ENCODE measurements around the gene PACRG.
"Not testable (repeated sequence)": the region's sequence is repeated elsewhere in the genome, so short reads cannot be mapped to it uniquely, and the experiment has no call there.

Gene PACRG

DNA sequence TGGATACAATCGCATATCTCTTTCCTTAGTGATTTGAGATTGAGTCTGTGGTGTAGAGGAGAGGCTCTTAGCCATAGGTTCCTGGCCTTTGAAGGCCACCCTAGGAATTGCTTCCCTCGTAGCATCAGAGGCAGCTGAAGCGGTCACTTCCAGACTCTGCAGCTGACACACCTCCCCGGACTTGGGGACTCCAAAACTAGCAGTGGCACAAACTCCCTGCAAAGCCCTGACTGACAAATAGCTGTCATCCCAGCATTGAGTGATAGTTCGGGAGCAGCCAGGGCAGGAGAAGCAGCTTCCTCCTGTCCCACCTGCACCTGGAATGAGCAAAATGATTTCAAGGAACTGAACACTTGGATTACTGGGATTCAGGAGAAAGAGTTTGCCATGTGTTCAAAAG lies 586.2 kb downstream of the PACRG start:
- no peak for DNase-seq (ENCODE audit: low read depth)

DNA sequence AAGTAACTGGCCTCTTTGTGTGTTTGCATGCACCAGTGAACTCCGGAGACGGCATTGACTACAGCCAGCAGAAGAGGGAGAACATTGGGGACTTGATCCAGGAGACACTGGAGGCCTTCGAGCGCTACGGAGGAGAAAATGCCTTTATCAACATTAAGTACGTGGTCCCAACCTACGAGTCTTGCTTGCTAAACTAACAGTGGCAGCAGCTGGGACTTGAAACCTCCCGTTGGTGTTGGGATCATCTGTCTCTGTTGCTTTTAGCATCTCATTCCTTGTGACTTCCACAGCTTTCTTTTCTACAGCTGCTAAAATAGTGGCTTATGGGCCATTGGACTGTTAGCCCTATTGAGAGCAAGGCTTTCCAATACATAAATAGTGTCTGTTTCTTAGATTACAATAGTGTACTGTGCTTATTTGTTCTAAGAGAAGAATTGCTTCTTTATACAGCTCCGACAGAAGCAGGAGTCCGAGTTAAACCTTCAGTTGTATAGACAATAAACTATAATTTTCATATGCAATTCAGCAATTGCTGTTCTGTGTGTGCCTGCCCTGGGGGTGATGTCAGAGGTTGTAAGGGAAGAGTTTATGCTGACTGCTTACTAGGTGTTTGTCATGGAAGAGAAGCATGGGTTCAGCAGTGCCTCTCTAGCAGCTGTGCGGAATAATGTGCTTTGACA lies 587.2 kb downstream of the PACRG start:
- no peak for DNase-seq (ENCODE audit: low read depth)

DNA sequence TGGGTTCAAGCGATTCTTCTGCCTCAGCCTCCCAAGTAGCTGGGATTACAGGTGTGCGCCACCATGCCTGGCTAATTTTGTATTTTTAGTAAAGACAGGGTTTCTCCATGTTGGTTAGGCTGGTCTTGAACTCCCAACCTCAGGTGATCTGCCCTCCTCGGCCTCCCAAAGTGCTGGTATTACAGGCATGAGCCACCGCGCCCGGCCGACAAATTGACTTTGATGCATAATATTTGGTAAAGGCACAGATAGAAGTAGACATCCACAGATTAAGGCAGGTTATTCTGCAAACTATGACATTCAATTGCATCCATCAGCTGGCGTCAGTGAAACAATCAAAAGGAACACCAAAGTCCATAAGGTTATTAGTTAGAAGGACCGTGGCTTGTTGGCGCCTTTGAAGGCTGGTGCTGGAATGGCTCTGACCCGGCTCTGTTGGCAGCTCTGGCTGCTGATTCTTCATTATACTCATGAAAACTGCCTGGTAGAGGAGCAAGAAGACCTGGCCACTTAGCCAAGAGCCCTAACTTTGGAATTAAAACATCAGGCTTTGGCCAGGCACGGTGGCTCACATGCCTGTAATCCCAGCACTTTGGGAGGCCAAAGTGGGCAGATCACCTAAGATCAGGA lies 589.2 kb downstream of the PACRG start:
- DNase-seq (ENCODE audit: low read depth): not testable (repeated sequence)

DNA sequence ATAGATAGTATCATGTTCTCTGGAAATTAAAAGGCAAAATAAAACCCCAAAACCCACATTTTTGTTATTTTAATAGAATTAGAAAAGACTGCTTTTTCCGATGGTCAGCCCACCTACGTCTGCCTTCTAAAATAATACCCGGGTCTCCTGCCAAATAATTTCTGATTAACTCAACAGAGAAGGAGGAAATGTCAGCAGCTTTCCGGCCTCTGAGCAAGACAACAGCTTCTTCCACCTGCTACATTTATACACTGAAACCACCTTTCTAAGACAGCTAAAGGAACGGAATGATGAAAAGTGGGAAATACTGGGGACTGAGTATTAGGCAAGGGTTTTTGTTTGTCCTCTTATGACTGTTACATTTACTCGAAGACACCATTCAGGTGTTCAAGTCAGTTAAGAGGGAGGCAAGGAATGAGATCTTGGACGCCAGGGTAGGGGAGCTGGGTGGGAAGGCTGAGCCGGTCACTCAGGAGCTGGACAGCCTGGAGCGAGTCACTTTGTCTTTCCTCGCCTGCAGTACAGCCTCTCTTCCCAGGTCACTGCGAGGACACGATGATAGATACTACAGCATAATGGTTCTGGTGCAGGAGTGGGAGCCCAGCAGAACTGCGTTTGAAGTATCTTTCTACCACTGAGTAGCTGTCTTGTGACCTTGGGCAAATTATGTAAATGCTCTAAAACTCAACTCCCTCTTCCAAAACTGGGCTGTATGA lies 590.5 kb downstream of the PACRG start:
- no peak for DNase-seq (ENCODE audit: low read depth)

DNA sequence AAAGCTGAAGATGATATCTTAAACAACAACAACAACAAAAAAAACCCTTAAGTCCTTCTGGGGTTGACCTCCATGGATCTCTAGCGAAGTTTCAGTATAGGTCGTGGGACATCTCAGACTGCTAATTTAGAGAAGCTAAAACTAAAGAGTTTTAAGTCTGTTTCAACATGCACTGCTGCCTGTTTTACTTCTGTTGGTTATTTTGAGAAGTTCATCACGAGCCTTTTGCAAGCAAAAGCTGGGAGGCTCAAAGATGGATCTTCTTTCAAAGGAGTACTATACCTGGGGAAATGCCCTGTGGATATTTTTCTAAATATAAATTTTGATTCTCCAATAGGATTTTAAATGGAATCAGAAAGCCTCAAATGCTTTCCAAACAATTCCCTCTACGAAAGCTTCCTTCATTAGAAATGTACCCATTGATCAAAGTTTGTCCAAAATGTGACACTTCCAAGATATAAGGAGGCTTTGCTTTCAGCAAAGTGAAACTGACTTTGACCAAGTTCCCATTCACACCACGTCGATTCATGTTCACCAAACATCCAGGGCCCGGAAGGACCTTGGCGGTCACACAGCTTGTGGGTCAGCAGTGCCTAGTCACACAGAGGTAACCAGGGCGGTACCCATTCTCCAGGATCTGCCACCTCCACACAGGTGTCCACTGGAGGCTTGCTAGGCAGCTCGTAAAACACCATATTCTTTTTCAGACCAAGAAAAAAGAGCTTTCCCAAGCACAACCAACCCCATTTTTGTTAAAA lies 592.0 kb downstream of the PACRG start:
- DNase-seq (ENCODE audit: low read depth): no peak

DNA sequence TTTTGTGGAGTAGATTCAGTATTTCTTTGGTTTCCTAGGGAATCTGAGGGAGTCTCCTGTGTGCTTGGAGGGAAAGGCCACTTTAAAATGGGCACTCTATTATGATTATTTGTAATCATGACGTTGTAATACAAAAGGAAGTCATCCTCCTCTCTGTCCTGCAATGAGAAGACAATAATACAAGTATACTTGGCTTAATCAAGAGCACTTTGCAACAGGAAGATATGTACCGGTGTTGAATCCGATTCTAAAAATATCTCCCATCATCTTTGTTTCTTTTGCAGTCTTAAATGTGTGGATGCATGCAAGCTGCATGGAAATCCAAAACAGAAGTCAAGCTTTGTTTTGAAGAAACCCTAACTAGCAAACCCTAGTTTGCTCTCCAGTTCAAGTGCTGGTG lies 592.6 kb downstream of the PACRG start:
- DNase-seq (ENCODE audit: low read depth): no peak

DNA sequence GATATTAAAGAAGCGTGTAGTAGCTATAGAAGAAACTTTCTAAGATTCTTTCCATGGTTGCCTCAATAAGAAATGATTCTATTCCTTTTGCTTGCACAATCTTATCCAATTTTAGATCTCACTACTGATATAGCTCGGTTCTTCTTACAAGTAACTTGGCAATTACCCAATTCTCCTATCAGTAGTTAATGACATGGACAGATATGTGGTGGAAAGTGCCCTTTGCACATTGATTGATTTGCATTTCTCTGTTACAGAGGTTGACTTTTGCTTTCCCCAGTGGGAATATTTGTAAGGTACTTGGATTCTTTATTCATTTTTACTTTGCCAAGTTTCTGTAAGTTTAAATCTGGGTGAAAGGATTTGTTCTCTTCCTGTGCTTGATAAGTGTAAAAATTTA lies 593.0 kb downstream of the PACRG start:
- no peak for DNase-seq (ENCODE audit: low read depth)

DNA sequence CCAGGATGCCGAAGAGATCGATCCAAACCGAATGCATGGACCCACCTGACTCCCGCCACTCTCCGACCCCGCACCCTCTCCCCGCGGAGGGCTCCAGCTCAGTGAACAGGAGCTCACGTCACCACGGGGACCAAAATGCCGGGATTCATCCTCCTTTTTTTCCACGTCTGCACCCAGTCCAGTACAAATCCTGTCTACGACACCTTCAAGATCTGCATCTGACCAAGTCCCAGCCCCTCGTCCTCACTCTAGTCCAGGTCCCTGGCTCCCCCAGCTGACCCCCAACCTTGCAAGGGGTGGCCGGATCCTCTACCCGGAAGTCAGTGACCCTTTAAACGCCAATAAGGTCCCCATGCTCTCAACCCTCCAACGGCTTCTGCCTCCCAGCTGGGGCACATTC lies 593.9 kb downstream of the PACRG start:
- DNase-seq (ENCODE audit: low read depth): no peak

DNA sequence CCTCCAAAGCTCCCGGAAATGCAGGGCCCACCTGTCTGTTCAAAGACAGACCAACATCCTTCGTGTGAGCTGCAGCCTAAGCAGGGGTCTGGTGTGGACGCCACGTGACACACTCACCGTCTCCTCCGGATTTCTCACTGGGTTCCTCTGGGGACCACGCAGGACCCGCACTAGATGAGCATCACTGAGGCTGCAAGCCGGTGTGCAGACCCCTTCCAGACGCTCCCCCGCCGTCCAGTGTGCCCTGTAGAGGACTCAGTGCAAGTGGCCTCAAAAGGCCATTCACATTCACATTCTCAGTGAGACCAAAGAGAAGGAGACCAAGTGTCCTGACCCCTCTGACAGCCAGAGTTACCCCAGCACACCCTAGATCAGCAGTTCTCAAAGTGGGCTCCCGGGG lies 595.5 kb downstream of the PACRG start:
- DNase-seq (ENCODE audit: low read depth): no peak

DNA sequence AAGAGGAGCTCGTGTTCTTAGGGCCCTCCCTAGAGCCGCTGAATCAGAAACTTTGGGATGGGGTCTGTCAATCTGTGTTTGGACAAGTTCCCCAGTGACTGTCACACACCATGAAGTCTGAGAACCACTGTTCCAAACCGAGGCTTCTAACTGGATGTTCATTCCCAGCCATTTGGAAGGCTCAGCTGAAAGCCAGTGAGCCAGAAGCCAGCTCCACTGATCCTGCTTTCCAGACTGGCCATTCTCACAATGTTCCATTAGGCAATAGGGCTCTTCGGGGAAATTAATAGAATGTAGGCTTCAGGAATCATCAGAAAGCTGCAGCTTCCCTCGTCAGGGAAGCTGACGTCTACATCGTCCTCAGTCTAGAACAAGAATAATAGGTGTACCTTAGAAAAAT lies 595.9 kb downstream of the PACRG start:
- no peak for DNase-seq (ENCODE audit: low read depth)

DNA sequence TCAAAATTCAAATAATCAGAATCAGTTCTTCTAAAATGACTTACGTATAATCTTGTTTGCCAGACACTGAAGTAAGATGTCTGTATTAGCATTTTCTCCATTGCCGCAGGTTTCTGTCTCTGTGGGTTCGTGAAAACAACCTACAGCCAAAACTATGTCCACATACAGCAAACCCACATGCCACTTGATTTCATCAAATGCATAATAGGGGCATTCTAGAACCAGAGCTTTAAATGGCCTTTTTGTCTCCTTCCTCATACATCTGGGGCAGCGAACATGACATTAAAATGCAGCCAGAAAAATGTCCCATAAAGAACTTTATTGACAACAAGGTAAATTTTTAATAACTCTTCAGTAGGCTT lies 596.5 kb downstream of the PACRG start:
- DNase-seq (ENCODE audit: low read depth): no peak

DNA sequence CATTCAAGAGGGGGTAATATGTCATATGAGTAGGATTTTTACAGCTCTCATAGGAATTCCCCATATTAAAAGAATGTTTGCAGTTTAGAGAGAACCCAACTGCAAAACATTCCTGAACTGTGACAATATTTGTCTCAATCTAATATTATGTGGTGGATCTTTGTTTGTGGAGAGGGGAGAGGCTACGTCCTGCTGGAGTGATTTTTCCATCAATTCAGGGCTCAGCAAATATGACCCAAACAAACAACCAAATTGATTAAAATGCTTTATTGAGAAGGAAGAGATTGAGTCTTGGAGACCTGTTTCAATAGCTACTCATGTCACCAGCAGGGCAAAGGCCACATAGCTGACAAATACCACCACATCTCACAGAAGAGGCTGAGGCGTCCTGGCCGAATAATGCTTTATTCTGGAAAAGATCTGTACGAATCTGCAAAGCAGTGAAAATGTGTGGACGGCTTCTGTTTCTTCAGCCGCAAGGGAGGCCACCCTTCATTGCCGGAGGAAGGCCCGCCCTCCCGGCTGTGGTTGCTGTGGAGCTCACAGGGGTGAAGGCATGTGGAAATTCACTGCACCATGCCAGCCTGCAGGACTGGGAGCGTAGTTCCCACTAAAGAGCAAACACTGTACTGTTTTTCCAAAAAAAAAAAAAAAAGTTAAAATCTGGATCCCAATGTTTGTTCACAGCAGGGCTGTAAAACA lies 597.1 kb downstream of the PACRG start:
- no peak for DNase-seq (ENCODE audit: low read depth)

DNA sequence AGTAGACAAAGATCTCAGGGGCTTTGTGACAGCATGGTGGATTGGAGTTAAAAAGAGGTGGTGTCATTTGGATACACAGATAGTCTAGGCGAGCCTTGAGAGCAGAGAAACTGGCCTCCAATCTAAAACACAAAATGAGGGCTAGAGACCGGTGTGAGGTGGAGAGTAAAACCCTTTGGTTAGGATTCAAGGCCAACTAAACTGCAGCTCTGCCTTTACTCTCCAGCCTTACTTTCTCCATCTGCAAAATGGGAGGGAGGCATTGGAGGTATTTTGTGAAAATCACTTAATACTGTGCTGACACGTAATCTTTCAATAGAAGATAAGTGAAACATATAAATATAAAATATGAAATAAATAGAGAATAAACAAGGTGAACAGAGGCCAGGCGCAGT lies 597.6 kb downstream of the PACRG start:
- no peak for DNase-seq (ENCODE audit: low read depth)

DNA sequence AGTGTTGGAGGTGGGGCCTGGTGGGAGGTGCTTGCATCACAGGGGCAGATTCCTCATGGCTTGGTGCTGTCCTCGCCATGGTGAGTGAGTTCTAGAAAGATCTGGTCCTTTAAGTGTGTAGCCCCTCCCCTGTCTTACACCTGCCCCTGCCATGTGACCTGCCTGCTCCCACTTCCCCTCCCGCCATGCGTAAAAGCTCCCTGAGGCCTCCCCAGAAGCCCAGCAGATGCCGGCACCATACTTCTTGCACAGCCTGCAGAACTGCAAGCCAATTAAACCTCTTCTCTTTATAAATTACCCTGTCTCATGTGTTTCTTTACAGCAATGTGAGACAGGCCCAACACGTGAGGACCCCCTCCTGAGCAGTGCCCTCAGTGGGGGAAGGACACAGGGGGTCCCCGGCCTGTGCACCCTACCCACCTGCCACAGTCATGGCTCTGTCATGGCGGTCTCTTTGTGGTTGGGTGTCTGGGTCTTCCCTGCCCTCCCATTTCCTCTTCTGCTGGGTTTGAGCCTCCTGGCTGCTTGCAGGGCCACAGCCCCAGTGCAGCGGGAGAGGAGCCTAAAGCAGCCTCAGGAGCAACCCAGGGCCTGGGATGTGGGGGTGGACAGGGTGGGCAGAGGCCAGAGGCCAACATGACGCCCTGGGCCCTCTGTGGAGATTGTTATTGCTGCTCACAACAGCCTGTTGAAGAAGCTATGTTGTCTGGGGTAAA lies 599.5 kb downstream of the PACRG start:
- no peak for DNase-seq (ENCODE audit: low read depth)

DNA sequence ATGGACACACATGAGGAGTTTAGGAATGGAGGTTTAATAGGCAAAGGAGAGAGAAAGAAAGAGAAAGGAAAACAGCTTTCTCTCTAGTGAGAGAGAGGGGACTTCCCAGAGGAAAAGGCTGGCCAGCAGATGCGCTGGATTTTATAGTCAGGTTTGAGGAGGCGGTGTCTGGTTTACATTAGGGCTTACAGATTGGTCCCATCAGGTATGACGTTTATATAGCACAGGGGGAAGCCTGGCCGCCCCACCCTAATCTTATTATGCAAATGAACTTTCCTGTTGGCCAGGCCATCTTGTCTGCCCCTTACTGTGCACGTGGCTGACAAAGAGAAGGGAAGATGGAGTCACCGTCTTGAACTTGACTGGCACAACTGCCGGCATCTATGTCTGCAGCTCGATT lies 600.1 kb downstream of the PACRG start:
- DNase-seq (ENCODE audit: low read depth): no peak

DNA sequence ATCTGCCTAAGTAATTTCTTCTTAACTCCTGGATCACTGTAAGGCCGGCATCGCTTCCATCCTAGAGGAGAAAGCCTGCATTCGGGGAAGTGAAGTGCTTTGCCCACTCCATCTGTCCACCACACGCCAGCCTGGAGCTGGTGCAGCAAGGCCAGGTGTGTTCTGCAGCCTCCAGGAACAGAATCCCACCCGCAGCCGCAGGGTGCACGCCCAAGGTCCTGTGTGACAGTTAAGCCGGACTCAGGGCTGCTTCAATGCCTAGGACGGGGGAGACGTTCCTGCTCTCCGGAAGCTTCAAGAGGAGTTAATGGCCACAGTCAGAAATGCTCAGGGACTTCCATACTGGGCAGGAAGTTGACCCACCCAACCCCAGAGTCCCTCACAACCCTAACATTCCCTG lies 600.6 kb downstream of the PACRG start:
- DNase-seq (ENCODE audit: low read depth): no peak

DNA sequence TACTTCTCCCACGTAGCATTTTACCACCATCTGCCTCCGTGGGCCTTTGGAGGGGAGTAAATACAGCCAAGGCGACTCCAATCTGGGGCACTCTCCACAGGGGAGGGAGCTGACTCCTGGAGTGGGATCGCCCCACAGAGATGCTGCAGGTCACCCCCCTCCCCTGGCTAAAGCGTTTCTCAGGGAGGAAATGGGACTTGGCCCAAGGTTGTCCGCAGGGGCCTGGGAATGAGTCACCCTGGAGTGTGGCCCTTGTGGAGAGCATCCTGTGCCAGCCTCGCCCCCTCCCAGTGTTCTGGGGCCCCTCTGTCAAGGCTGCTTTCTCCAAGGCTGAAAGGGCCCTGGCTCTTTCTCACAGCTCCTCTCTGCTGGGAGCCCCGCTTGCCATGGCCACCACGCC lies 602.2 kb downstream of the PACRG start:
- no peak for DNase-seq (ENCODE audit: low read depth)

DNA sequence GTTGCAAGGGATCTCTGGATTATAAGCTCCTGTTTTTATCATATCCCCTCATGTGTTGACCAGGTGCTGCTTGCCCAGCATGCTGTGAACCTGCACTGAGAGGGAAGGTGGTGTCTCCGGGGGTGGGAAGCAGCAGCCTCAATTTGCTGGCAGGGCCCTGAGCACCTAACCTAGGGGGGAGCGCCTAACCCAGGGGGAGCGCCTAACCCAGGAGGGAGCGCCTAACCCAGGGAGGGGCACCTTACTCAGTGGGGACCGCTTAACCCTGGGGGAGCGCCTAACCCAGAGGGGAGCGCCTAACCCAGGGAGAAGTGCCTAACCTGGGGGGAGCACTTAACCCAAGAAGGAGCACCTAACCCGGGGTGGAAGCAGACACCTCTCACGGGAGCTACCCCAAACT lies 603.5 kb downstream of the PACRG start:
- DNase-seq (ENCODE audit: low read depth): no peak

DNA sequence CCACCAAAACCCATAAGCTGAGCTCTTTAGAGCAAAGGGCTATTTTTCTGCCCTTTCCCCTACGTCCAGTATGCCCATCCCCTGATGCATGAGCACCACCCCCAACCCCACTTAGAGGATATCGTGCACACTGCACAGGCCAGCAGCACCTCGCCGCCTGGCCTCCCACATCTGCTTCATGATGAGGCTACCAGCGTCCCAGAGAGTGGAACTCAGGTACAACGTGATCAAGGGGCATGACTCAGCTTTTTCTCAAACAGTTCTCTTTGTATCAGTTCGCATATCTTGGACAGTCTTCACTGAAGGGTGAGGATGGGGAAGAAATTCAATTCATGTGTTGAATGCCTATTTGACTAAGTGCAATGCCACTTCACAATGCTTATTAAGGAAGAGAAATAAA lies 604.8 kb downstream of the PACRG start:
- DNase-seq (ENCODE audit: low read depth): no peak

DNA sequence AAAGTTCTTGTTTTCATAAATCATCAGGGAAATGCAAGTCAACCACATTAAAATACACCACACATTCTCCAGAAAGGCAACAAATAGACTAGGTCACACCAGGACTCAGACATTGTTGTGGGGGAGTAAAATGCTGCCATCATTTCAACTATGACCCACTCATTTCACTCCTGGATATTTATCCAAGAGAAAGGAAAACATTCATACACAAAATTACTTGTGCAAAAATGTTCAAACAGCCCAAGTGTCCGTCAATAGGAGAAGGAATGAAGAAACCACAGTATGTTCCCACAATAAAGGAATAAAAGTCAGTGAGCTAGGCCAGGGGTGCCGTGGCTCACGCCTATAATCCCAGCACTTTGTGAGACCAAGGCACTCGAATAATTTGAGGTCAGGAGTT lies 605.3 kb downstream of the PACRG start:
- no peak for DNase-seq (ENCODE audit: low read depth)
